ENCODE results near the gene TF. TPM values are rescaled to one million over a fixed set of nuclear protein-coding genes. Genes with fewer than 3 reads are reported as not detected.

TF gene
- total and polyA plus RNA-seq, 4 donors: 5,045 to 9,659 (median 6,266) TPM

- WGBS: 92% methylated on average over 3 of the region's 3 CpGs
- no peak overlapping the region for H3K4me3 ChIP-seq (ENCODE audit: low read depth in 1 of 3, low read length in 3 of 3)
- no peak overlapping the region for H3K27ac ChIP-seq (ENCODE audit: low read depth in 1 of 2, low read length in 2 of 2)
- no peak overlapping the region for H3K9ac ChIP-seq (ENCODE audit: low read depth in 1 of 2, low read length in 2 of 2)
- no peaks in the 10 kb centered on the region for H3K9me3 ChIP-seq (ENCODE audit: control insufficient read depth in 4 of 4, low read length in 3 of 4)
- DNase-seq (ENCODE audit: low spot score): no peak
- peaks cover 2 to 5% (median 4%) of the 10 kb centered on the region in 4 donors for H3K4me1 ChIP-seq (ENCODE audit: control insufficient read depth in 4 of 4, insufficient read depth in 4 of 4, low read length in 3 of 4)
- no peak for TF ChIP-seq YY1 (IDR thresholded peaks at IDR 0.05)
- no peak for TF ChIP-seq JUND (IDR thresholded peaks at IDR 0.05)
- no peak for TF ChIP-seq NR2F2 (IDR thresholded peaks at IDR 0.05)
- no peaks in the 10 kb centered on the region for H3K36me3 ChIP-seq (ENCODE audit: control insufficient read depth in 4 of 4, insufficient read depth in 3 of 4, low read depth in 1 of 4, low read length in 3 of 4)
- no peaks in the 10 kb centered on the region for H3K27me3 ChIP-seq (ENCODE audit: control insufficient read depth in 4 of 4, insufficient read depth in 4 of 4, low read length in 3 of 4)
These were observed 36.9 kb upstream of the TF start for GRCh38 chr3:133709139-133709750.

GRCh38 chr3:133711013-133711412, 35.2 kb upstream of the TF start:
- no peak overlapping the region for H3K27ac ChIP-seq (ENCODE audit: low read depth in 1 of 2, low read length in 2 of 2)
- DNase-seq (ENCODE audit: low spot score): no peak
- WGBS: 57% methylated on average over 4 of the region's 4 CpGs
- H3K4me1 ChIP-seq (ENCODE audit: control insufficient read depth in 4 of 4, insufficient read depth in 4 of 4, low read length in 3 of 4): peaks cover 0 to 4% (median 3%) of the 10 kb centered on the region in 4 donors
- H3K4me3 ChIP-seq (ENCODE audit: low read depth in 1 of 3, low read length in 3 of 3): no peak overlapping the region
- TF ChIP-seq SP1 (IDR thresholded peaks at IDR 0.05) (no peak), ZBTB33 (IDR thresholded peaks at IDR 0.05) (no peak), FOXA1 (IDR thresholded peaks at IDR 0.05) (no peak), HNF4G (IDR thresholded peaks at IDR 0.05) (no peak), GABPA (IDR thresholded peaks at IDR 0.05 in 1 of 2, conservative IDR thresholded peaks at IDR 0.05 in 1 of 2) (no peak), TAF1 (conservative IDR thresholded peaks at IDR 0.05) (no peak), EGR1 (IDR thresholded peaks at IDR 0.05; ENCODE audit: low read depth in 2 of 2) (no peak), HNF4A (conservative IDR thresholded peaks at IDR 0.05) (no peak), MAX (IDR thresholded peaks at IDR 0.05) (no peak), REST (IDR thresholded peaks at IDR 0.05) (no peak), ATF3 (IDR thresholded peaks at IDR 0.05) (no peak), YY1 (IDR thresholded peaks at IDR 0.05) (no peak), FOXA2 (IDR thresholded peaks at IDR 0.05) (no peak), CTCF (IDR thresholded peaks at IDR 0.05; ENCODE audit: low read depth, low read length, missing input control) (no peak)
- H3K9me3 ChIP-seq (ENCODE audit: control insufficient read depth in 4 of 4, low read length in 3 of 4): no peaks in the 10 kb centered on the region
- no peak overlapping the region for H3K9ac ChIP-seq (ENCODE audit: low read depth in 1 of 2, low read length in 2 of 2)
- H3K36me3 ChIP-seq (ENCODE audit: control insufficient read depth in 4 of 4, insufficient read depth in 3 of 4, low read depth in 1 of 4, low read length in 3 of 4): no peaks in the 10 kb centered on the region
- no peaks in the 10 kb centered on the region for H3K27me3 ChIP-seq (ENCODE audit: control insufficient read depth in 4 of 4, insufficient read depth in 4 of 4, low read length in 3 of 4)
